HUDEP-2 (cell line): ENCODE results near the gene CALM3.

Experiments
- DNase-seq, 76 experiments: peaks; one replicate each; lab custom pipeline; 2025; ENCODE audit not compliant: unreplicated experiment in 76 of 76; lab: John Stamatoyannopoulos, UW

The CALM3 gene

GRCh38 chr19:46613525-46613924 lies 12.4 kb downstream of the CALM3 start:
- no peak for DNase-seq

- peak in 65 of 76 experiments; percentile 16 to 85 (median 67) for DNase-seq
Measured at GRCh38 chr19:46614114-46614722, 13.1 kb downstream of the CALM3 start.

- DNase-seq = no peak
Measured at GRCh38 chr19:46615966-46616365, 14.8 kb downstream of the CALM3 start.

- DNase-seq = peak in 42 of 76 experiments; percentile 14 to 68 (median 41)
Measured at GRCh38 chr19:46616631-46617322, 15.6 kb downstream of the CALM3 start.

GRCh38 chr19:46617601-46618000 lies 16.5 kb downstream of the CALM3 start:
- DNase-seq = no peak

- no peak for DNase-seq
Measured at GRCh38 chr19:46618670-46619231, 17.6 kb downstream of the CALM3 start.

- no peak for DNase-seq
Measured at GRCh38 chr19:46620267-46620666, 19.1 kb downstream of the CALM3 start.

- DNase-seq = no peak
Measured at GRCh38 chr19:46620716-46621115, 19.6 kb downstream of the CALM3 start.

GRCh38 chr19:46621191-46622117 lies 20.3 kb downstream of the CALM3 start:
- no peak for DNase-seq

GRCh38 chr19:46622118-46622446 lies 21.0 kb downstream of the CALM3 start:
- no peak for DNase-seq

GRCh38 chr19:46623915-46624502 lies 22.9 kb downstream of the CALM3 start:
- DNase-seq = no peak

- peak in 1 of 76 experiments; percentile 21 for DNase-seq
Measured at GRCh38 chr19:46624958-46625661, 24.0 kb downstream of the CALM3 start, which contains the start of gene PTGIR. PTGIR (minus strand) TSS chr19:46625089; CDS start chr19:46624225, 864 bp downstream.

GRCh38 chr19:46625731-46626130 lies 24.6 kb downstream of the CALM3 start:
- no peak for DNase-seq

- no peak for DNase-seq
Measured at GRCh38 chr19:46626446-46626845, 25.3 kb downstream of the CALM3 start.

GRCh38 chr19:46628970-46629369 lies 27.8 kb downstream of the CALM3 start:
- DNase-seq = peak in 6 of 76 experiments; percentile 17 to 39 (median 24)

- peak in 73 of 76 experiments; percentile 34 to 89 (median 74) for DNase-seq
Measured at GRCh38 chr19:46629546-46630025, 28.5 kb downstream of the CALM3 start.

- DNase-seq = no peak
Measured at GRCh38 chr19:46630586-46631205, 29.6 kb downstream of the CALM3 start.

- no peak for DNase-seq
Measured at GRCh38 chr19:46631481-46631880, 30.4 kb downstream of the CALM3 start.

- DNase-seq = no peak
Measured at GRCh38 chr19:46633130-46633529, 32.0 kb downstream of the CALM3 start.
